22Rv1 (cell line): ENCODE results near the gene GPATCH8.

Experiments used
- ZFX ChIP-seq: fragments of 450-650 bp; IDR thresholded peaks from 2 replicates; pipeline ENCODE4 v1.6.1; 2017; ENCODE audit warnings: antibody characterized with exemption, borderline replicate concordance
- TF ChIP-seq, protein P1 (sequence below): fragments of 450-650 bp; IDR thresholded peaks from 2 replicates; pipeline ENCODE4 v1.5.1; 2017; ENCODE audit warnings: mild to moderate bottlenecking

DNA sequence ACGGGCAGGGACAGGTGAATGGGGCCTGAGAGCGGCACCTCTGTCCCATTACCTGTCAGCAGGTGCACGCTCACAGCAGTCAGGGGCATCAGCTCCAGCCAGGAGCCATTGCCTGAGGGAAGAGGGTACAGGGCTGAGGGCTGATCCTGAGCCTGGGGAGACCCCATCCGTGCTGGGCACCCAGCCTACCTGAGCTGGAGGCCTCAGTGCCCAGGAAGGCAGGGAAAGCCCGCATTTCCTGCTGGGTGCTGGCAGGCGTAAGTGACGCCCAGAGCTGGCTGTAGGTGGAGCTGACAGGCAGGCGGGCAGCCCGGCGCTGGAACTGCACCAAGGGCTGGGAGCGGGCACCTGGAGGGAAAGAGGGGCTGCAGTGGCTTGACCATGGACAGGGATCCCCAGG, 147.0 kb downstream of the GPATCH8 start:
- TF ChIP-seq, protein P1, sequence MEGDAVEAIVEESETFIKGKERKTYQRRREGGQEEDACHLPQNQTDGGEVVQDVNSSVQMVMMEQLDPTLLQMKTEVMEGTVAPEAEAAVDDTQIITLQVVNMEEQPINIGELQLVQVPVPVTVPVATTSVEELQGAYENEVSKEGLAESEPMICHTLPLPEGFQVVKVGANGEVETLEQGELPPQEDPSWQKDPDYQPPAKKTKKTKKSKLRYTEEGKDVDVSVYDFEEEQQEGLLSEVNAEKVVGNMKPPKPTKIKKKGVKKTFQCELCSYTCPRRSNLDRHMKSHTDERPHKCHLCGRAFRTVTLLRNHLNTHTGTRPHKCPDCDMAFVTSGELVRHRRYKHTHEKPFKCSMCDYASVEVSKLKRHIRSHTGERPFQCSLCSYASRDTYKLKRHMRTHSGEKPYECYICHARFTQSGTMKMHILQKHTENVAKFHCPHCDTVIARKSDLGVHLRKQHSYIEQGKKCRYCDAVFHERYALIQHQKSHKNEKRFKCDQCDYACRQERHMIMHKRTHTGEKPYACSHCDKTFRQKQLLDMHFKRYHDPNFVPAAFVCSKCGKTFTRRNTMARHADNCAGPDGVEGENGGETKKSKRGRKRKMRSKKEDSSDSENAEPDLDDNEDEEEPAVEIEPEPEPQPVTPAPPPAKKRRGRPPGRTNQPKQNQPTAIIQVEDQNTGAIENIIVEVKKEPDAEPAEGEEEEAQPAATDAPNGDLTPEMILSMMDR = no peak
- no peak for TF ChIP-seq ZFX
